Astrocyte (in vitro differentiated cells and primary cell): ENCODE results near the gene CAMKK2.

Experiments
- CTCF ChIP-seq: IDR thresholded peaks from 2 replicates; pipeline ENCODE4 v1.5.1; 2011; ENCODE audit warnings: low read depth, mild to moderate bottlenecking, inconsistent platforms, low read length, moderate library complexity; ENCODE audit not compliant: insufficient read depth
- EZH2 ChIP-seq: IDR thresholded peaks from 2 replicates; pipeline ENCODE4 v1.6.1; 2012; ENCODE audit warnings: mild to moderate bottlenecking, low read length, inconsistent platforms; ENCODE audit not compliant: insufficient read depth

- no peak for TF ChIP-seq CTCF
- no peak for TF ChIP-seq EZH2
Measured at GRCh38 chr12:121263206-121263935, 33.1 kb downstream of the CAMKK2 start.
